T-helper 2 cell treated with Interferon-gamma antibody and Interleukin-4, amounts not matched to agents 5 μg/mL and 100 μg/mL, for 36 hours (primary cell): Measurements from ENCODE around the gene IMPG2.

ENCODE experiments used
- DNase-seq: peaks from one replicate; pipeline ENCODE4 v3.0.0; 2021; ENCODE audit warnings: low spot score
- H3K27ac Mint-ChIP-seq: one replicate; pipeline ENCODE4 v1.8.0; 2021; ENCODE audit warnings: mild to moderate bottlenecking, mixed read lengths
- H3K27me3 Mint-ChIP-seq: one replicate; pipeline ENCODE4 v1.8.0; 2021; ENCODE audit warnings: low read depth, mixed read lengths
- H3K36me3 Mint-ChIP-seq: one replicate; pipeline ENCODE4 v1.8.0; 2021; ENCODE audit warnings: low read depth, mixed read lengths
- H3K4me1 Mint-ChIP-seq: one replicate; pipeline ENCODE4 v1.8.0; 2021; ENCODE audit warnings: low read depth, mixed read lengths
- H3K4me3 Mint-ChIP-seq: one replicate; pipeline ENCODE4 v1.8.0; 2022; ENCODE audit warnings: mild to moderate bottlenecking, moderate library complexity, mixed read lengths
- H3K9me3 Mint-ChIP-seq: one replicate; pipeline ENCODE4 v1.8.0; 2021; ENCODE audit warnings: mixed read lengths

Gene IMPG2

GRCh38 chr3:101203411-101203810 lies 117.0 kb downstream of the IMPG2 start:
- H3K9me3 Mint-ChIP-seq: no peaks in the 10 kb centered on the region
- no peak overlapping the region for H3K27ac Mint-ChIP-seq
- peaks cover 6% of the 10 kb centered on the region for H3K27me3 Mint-ChIP-seq
- no peak overlapping the region for H3K4me3 Mint-ChIP-seq
- DNase-seq: no peak
- H3K4me1 Mint-ChIP-seq: no peaks in the 10 kb centered on the region
- no peaks in the 10 kb centered on the region for H3K36me3 Mint-ChIP-seq

GRCh38 chr3:101202640-101203039 lies 117.7 kb downstream of the IMPG2 start:
- H3K4me1 Mint-ChIP-seq: no peaks in the 10 kb centered on the region
- H3K27ac Mint-ChIP-seq: no peak overlapping the region
- no peaks in the 10 kb centered on the region for H3K36me3 Mint-ChIP-seq
- DNase-seq: no peak
- H3K4me3 Mint-ChIP-seq: no peak overlapping the region
- peaks cover 6% of the 10 kb centered on the region for H3K27me3 Mint-ChIP-seq
- no peaks in the 10 kb centered on the region for H3K9me3 Mint-ChIP-seq

GRCh38 chr3:101200461-101200860 lies 119.9 kb downstream of the IMPG2 start:
- no peaks in the 10 kb centered on the region for H3K4me1 Mint-ChIP-seq
- no peak overlapping the region for H3K4me3 Mint-ChIP-seq
- peaks cover 6% of the 10 kb centered on the region for H3K27me3 Mint-ChIP-seq
- no peak overlapping the region for H3K27ac Mint-ChIP-seq
- no peaks in the 10 kb centered on the region for H3K36me3 Mint-ChIP-seq
- no peak for DNase-seq
- H3K9me3 Mint-ChIP-seq: no peaks in the 10 kb centered on the region

GRCh38 chr3:101195951-101196713 lies 124.2 kb downstream of the IMPG2 start:
- Mint-ChIP-seq H3K27ac (no peak overlapping the region), H3K4me1 (no peaks in the 10 kb centered on the region), H3K36me3 (no peaks in the 10 kb centered on the region), H3K27me3 (no peaks in the 10 kb centered on the region), H3K4me3 (no peak overlapping the region), H3K9me3 (no peaks in the 10 kb centered on the region)
- no peak for DNase-seq

- no peak overlapping the region for H3K4me3 Mint-ChIP-seq
- H3K36me3 Mint-ChIP-seq: no peaks in the 10 kb centered on the region
- H3K27me3 Mint-ChIP-seq: no peaks in the 10 kb centered on the region
- DNase-seq: no peak
- H3K4me1 Mint-ChIP-seq: no peaks in the 10 kb centered on the region
- no peak overlapping the region for H3K27ac Mint-ChIP-seq
- peaks cover 4% of the 10 kb centered on the region for H3K9me3 Mint-ChIP-seq
These were observed 126.0 kb downstream of the IMPG2 start for GRCh38 chr3:101194392-101194791.

- peaks cover 7% of the 10 kb centered on the region for H3K9me3 Mint-ChIP-seq
- H3K36me3 Mint-ChIP-seq: no peaks in the 10 kb centered on the region
- no peaks in the 10 kb centered on the region for H3K27me3 Mint-ChIP-seq
- H3K4me3 Mint-ChIP-seq: no peak overlapping the region
- no peak overlapping the region for H3K27ac Mint-ChIP-seq
- H3K4me1 Mint-ChIP-seq: no peaks in the 10 kb centered on the region
- no peak for DNase-seq
These were observed 126.4 kb downstream of the IMPG2 start for GRCh38 chr3:101193957-101194356.

GRCh38 chr3:101189796-101190195 lies 130.6 kb downstream of the IMPG2 start:
- Mint-ChIP-seq H3K9me3 (peaks cover 7% of the 10 kb centered on the region), H3K4me3 (no peak overlapping the region), H3K27me3 (no peaks in the 10 kb centered on the region), H3K36me3 (no peaks in the 10 kb centered on the region), H3K4me1 (no peaks in the 10 kb centered on the region), H3K27ac (no peak overlapping the region)
- DNase-seq: no peak

- H3K9me3 Mint-ChIP-seq: peaks cover 10% of the 10 kb centered on the region
- no peaks in the 10 kb centered on the region for H3K4me1 Mint-ChIP-seq
- H3K27ac Mint-ChIP-seq: no peak overlapping the region
- H3K4me3 Mint-ChIP-seq: no peak overlapping the region
- H3K27me3 Mint-ChIP-seq: no peaks in the 10 kb centered on the region
- no peaks in the 10 kb centered on the region for H3K36me3 Mint-ChIP-seq
- DNase-seq: no peak
These were observed 131.2 kb downstream of the IMPG2 start for GRCh38 chr3:101189176-101189575.

- no peak for DNase-seq
- H3K27me3 Mint-ChIP-seq: no peaks in the 10 kb centered on the region
- no peak overlapping the region for H3K4me3 Mint-ChIP-seq
- H3K4me1 Mint-ChIP-seq: no peaks in the 10 kb centered on the region
- no peaks in the 10 kb centered on the region for H3K36me3 Mint-ChIP-seq
- H3K9me3 Mint-ChIP-seq: peaks cover 7% of the 10 kb centered on the region
- H3K27ac Mint-ChIP-seq: no peak overlapping the region
These were observed 135.0 kb downstream of the IMPG2 start for GRCh38 chr3:101185341-101185740.

- no peaks in the 10 kb centered on the region for H3K36me3 Mint-ChIP-seq
- H3K9me3 Mint-ChIP-seq: peaks cover 6% of the 10 kb centered on the region
- H3K27ac Mint-ChIP-seq: no peak overlapping the region
- DNase-seq: no peak
- H3K27me3 Mint-ChIP-seq: no peaks in the 10 kb centered on the region
- H3K4me3 Mint-ChIP-seq: no peak overlapping the region
- H3K4me1 Mint-ChIP-seq: no peaks in the 10 kb centered on the region
These were observed 136.3 kb downstream of the IMPG2 start for GRCh38 chr3:101184111-101184510.

- no peak overlapping the region for H3K4me3 Mint-ChIP-seq
- H3K27ac Mint-ChIP-seq: no peak overlapping the region
- H3K36me3 Mint-ChIP-seq: no peaks in the 10 kb centered on the region
- no peak for DNase-seq
- no peaks in the 10 kb centered on the region for H3K4me1 Mint-ChIP-seq
- H3K27me3 Mint-ChIP-seq: no peaks in the 10 kb centered on the region
- H3K9me3 Mint-ChIP-seq: peaks cover 4% of the 10 kb centered on the region
These were observed 137.2 kb downstream of the IMPG2 start for GRCh38 chr3:101183151-101183550.

GRCh38 chr3:101182734-101183133 lies 137.6 kb downstream of the IMPG2 start:
- Mint-ChIP-seq H3K36me3 (no peaks in the 10 kb centered on the region), H3K27me3 (no peaks in the 10 kb centered on the region), H3K9me3 (peaks cover 4% of the 10 kb centered on the region), H3K4me3 (no peak overlapping the region), H3K4me1 (no peaks in the 10 kb centered on the region), H3K27ac (no peak overlapping the region)
- DNase-seq: no peak

- Mint-ChIP-seq H3K4me3 (no peak overlapping the region), H3K27ac (no peak overlapping the region)
These were observed 138.6 kb downstream of the IMPG2 start for GRCh38 chr3:101181801-101182200.

GRCh38 chr3:101179637-101180036 lies 140.7 kb downstream of the IMPG2 start:
- DNase-seq: no peak
- Mint-ChIP-seq H3K27me3 (no peaks in the 10 kb centered on the region), H3K36me3 (no peaks in the 10 kb centered on the region), H3K9me3 (peaks cover 4% of the 10 kb centered on the region), H3K27ac (no peak overlapping the region), H3K4me1 (no peaks in the 10 kb centered on the region), H3K4me3 (no peak overlapping the region)

More at GRCh38 chr3:101181801-101182200, 138.6 kb downstream of the IMPG2 start:
- peaks cover 4% of the 10 kb centered on the region for H3K9me3 Mint-ChIP-seq
- no peaks in the 10 kb centered on the region for H3K27me3 Mint-ChIP-seq
- H3K36me3 Mint-ChIP-seq: no peaks in the 10 kb centered on the region
- no peak for DNase-seq
- no peaks in the 10 kb centered on the region for H3K4me1 Mint-ChIP-seq

GRCh38 chr3:101177577-101177976 lies 142.8 kb downstream of the IMPG2 start:
- H3K27ac Mint-ChIP-seq: no peak overlapping the region
- H3K4me1 Mint-ChIP-seq: no peaks in the 10 kb centered on the region
- H3K36me3 Mint-ChIP-seq: peaks cover 3% of the 10 kb centered on the region
- H3K9me3 Mint-ChIP-seq: peaks cover 4% of the 10 kb centered on the region
- no peak for DNase-seq
- no peaks in the 10 kb centered on the region for H3K27me3 Mint-ChIP-seq
- H3K4me3 Mint-ChIP-seq: no peak overlapping the region
